ENCODE results near the gene SLC13A3. TPM values are rescaled to one million over a fixed set of nuclear protein-coding genes. Genes with fewer than 3 reads are reported as not detected.
A peak's percentile ranks its signal among the peaks of the same experiment; 100 is the strongest.

The SLC13A3 gene
- total RNA-seq, 4 donors from 2014 or later: 0.62 to 1.6 (median 0.80) TPM

DNA sequence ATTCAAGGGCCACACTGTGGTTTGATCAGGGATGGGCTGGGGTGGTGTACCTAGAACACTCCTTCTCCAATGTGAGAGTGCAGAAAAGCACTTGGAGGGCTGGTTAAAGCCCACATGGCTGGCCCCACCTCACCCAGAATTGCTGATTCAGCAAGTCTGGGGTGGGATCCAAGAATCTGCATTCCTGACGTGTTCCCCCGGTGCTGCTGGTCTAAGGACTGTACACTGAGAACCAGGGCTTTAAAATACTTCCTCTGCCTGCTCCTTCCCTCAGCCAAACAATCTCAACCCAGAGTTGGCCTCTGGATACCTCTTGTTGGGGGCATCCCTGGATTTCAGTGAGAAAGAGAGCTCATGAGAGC is 87.4 kb downstream of the SLC13A3 start:
- no peak overlapping the region for H3K27ac ChIP-seq
- no peak overlapping the region for H3K4me3 ChIP-seq
- no peaks in the 10 kb centered on the region for H3K9me3 ChIP-seq
- TF ChIP-seq, protein P1, sequence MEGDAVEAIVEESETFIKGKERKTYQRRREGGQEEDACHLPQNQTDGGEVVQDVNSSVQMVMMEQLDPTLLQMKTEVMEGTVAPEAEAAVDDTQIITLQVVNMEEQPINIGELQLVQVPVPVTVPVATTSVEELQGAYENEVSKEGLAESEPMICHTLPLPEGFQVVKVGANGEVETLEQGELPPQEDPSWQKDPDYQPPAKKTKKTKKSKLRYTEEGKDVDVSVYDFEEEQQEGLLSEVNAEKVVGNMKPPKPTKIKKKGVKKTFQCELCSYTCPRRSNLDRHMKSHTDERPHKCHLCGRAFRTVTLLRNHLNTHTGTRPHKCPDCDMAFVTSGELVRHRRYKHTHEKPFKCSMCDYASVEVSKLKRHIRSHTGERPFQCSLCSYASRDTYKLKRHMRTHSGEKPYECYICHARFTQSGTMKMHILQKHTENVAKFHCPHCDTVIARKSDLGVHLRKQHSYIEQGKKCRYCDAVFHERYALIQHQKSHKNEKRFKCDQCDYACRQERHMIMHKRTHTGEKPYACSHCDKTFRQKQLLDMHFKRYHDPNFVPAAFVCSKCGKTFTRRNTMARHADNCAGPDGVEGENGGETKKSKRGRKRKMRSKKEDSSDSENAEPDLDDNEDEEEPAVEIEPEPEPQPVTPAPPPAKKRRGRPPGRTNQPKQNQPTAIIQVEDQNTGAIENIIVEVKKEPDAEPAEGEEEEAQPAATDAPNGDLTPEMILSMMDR (IDR thresholded peaks at IDR 0.05): no peak
- no peak for TF ChIP-seq POLR2AphosphoS5 (IDR thresholded peaks at IDR 0.05)
- TF ChIP-seq POLR2A (IDR thresholded peaks at IDR 0.05): no peak
- no peak for TF ChIP-seq EP300 (IDR thresholded peaks at IDR 0.05)
- WGBS, 2 donors (ENCODE audit: low coverage in 1 of 2): 43% methylated on average over 2 of the region's 2 CpGs; no CpG with 5 or more reads in 1 of the 2 donors
- no peaks in the 10 kb centered on the region for H3K27me3 ChIP-seq
- no peak for ATAC-seq
- H3K4me1 ChIP-seq: peaks cover 0 to 28% (median 6%) of the 10 kb centered on the region in 3 donors
- no peaks in the 10 kb centered on the region for H3K36me3 ChIP-seq

DNA sequence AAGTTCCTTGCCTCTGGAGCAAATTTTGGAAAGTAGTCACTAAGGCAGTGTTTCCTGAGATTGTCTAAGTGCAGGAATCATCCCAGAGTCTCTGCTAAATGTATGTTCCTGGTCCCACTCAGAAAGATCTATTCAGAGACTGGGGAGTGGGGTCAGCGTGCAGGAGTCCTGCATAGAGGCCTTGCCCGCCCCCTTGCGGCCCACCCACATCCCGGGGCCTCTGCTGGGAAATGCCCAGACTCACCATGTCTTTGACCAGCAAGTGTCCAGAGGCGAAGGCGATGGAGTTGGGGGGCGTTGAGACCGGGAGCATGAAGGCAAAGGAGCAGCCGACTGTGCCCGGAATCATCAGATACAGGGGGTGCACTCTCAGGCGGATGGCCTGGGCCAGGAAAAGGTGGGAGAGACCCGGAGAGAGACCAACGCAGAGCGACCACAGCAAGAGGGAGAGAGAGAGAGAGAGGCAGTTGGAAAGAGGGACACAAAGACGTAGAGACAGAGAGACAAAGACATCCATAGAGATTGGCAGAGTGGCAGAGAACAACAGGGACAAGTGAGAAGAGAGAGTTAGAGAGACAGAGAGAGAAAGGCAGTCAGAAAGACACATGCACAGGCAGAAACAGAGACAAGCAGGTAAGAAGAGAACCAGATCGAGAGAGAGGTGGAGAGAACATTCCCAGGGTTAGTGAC is 87.9 kb downstream of the SLC13A3 start:
- no peak for ATAC-seq
- Histone ChIP-seq H3K27ac (peak overlapping the region in 2 of 4 donors; percentile 64 to 73), H3K4me1 (peaks cover 0 to 23% (median 2%) of the 10 kb centered on the region in 3 donors), H3K4me3 (peak overlapping the region in 1 of 2 donors; percentile 42), H3K9me3 (no peaks in the 10 kb centered on the region), H3K27me3 (no peaks in the 10 kb centered on the region), H3K36me3 (no peaks in the 10 kb centered on the region)
- TF ChIP-seq, protein P1 (IDR thresholded peaks at IDR 0.05): no peak
- no peak for TF ChIP-seq POLR2A (IDR thresholded peaks at IDR 0.05)
- TF ChIP-seq EP300 (IDR thresholded peaks at IDR 0.05): no peak
- TF ChIP-seq POLR2AphosphoS5 (IDR thresholded peaks at IDR 0.05): no peak
- WGBS, 2 donors (ENCODE audit: low coverage in 1 of 2): 78 to 85% methylated on average over 2 to 12 of the region's 16 CpGs

DNA sequence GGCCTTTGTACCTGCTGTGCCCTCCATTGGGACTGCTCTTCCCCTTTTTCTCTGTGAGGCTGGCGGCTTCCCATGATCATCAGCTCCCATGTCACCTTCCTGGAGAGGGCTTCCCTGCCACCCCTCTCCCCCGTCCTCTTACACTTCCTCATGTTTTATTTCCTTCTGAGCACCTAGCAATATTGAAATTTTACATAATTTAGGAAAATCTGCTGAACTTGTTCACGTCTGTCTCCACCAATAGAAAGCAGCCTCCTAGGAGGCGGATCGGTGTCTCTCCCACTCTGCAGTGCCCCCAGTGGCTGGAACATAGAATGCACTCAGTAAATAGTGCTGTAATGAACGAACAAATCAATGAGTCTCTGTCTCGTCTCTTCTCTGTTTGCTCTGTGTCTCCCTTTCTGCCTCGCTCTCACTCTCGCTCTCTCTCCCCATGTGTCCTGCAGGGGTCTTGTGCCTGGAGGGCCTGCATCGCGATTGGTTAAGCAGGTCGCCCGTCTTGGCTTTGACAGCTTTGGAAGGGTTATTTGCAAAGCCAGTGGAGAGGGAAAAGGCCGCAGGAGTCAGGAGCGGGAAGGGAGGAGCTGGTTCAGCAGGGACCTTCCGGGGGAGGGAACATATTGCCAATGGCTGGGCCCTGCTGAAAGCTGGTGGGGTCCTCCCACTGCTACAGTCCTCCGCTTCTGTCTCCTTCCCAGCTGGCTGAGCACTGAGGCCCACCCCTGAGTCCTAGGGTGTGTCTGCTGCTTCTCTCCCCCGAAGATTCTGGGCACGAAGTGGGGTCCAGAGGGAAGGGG is 88.7 kb downstream of the SLC13A3 start:
- TF ChIP-seq, protein P1 (IDR thresholded peaks at IDR 0.05): peak; percentile 81 to 93 (median 86)
- TF ChIP-seq POLR2AphosphoS5 (IDR thresholded peaks at IDR 0.05): no peak
- peak overlapping the region; percentile 15 to 73 (median 46) for H3K27ac ChIP-seq
- H3K27me3 ChIP-seq: no peaks in the 10 kb centered on the region
- ATAC-seq: peak; percentile 87
- no peaks in the 10 kb centered on the region for H3K9me3 ChIP-seq
- peak overlapping the region; percentile 6 to 42 for H3K4me3 ChIP-seq
- no peaks in the 10 kb centered on the region for H3K36me3 ChIP-seq
- WGBS, 2 donors (ENCODE audit: low coverage in 1 of 2): 8% methylated on average over 8 to 9 of the region's 19 CpGs
- H3K4me1 ChIP-seq: peaks cover 0 to 17% (median 2%) of the 10 kb centered on the region in 3 donors

DNA sequence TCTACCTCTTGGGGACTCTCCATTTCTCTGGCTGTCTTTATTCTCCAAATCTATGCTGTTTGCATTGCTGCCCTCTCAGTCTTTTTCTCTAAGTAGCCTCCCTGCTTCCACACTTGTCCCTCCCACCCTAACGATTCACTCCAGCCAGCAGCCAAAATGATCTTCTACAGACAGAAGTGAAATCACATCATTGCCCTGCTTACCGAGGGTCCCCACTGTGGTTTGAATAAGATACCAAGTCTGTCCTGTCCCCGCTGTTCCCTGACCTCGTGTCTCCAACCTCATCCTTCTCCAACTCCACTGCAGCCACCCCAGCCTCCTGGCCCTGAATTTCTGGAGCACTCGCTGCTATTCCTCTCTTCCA is 89.3 kb downstream of the SLC13A3 start:
- Histone ChIP-seq H3K27ac (peak overlapping the region; percentile 15 to 73 (median 46)), H3K27me3 (no peaks in the 10 kb centered on the region), H3K36me3 (no peaks in the 10 kb centered on the region), H3K9me3 (no peaks in the 10 kb centered on the region), H3K4me1 (peaks cover 0 to 17% (median 2%) of the 10 kb centered on the region in 3 donors), H3K4me3 (peak overlapping the region; percentile 6 to 42)
- TF ChIP-seq POLR2A (IDR thresholded peaks at IDR 0.05) (no peak), EP300 (IDR thresholded peaks at IDR 0.05) (no peak), POLR2AphosphoS5 (IDR thresholded peaks at IDR 0.05) (no peak)
- TF ChIP-seq, protein P1 (IDR thresholded peaks at IDR 0.05): no peak
- WGBS, 2 donors (ENCODE audit: low coverage in 1 of 2): 29 to 34% methylated on average over 4 to 5 of the region's 5 CpGs
- ATAC-seq: no peak

Data from gastroesophageal sphincter (tissue), 4 donors.